Adipocyte (in vitro differentiated cells): ENCODE results near the gene IHH.

Experiments used
- DNase-seq: peaks from one replicate; pipeline ENCODE4 v3.0.0-alpha.2; 2015; ENCODE audit warnings: low read depth
- H3K27me3 ChIP-seq: replicated peaks from 2 replicates; pipeline ENCODE4 v1.7.0; 2013; ENCODE audit warnings: mild to moderate bottlenecking, low read length, moderate library complexity; ENCODE audit not compliant: control insufficient read depth, insufficient read depth
- H3K36me3 ChIP-seq: 2 replicates; pipeline ENCODE4 v1.7.0; 2013; ENCODE audit warnings: low read length, mild to moderate bottlenecking, moderate library complexity; ENCODE audit not compliant: control insufficient read depth, insufficient read depth, severe bottlenecking
- H3K4me1 ChIP-seq: 2 replicates; pipeline ENCODE4 v1.7.0; 2013; ENCODE audit warnings: mild to moderate bottlenecking, low read length, moderate library complexity; ENCODE audit not compliant: control insufficient read depth, insufficient read depth
- H3K4me3 ChIP-seq: 2 replicates; pipeline ENCODE4 v1.7.0; 2013; ENCODE audit warnings: mild to moderate bottlenecking, low read length, moderate library complexity
- H3K9ac ChIP-seq: 2 replicates; pipeline ENCODE4 v1.7.0; 2013; ENCODE audit warnings: mild to moderate bottlenecking, low read length, moderate library complexity
- H3K9me3 ChIP-seq: 2 replicates; pipeline ENCODE4 v1.7.0; 2013; ENCODE audit warnings: mild to moderate bottlenecking, low read length, moderate library complexity; ENCODE audit not compliant: control insufficient read depth

Gene IHH

DNA sequence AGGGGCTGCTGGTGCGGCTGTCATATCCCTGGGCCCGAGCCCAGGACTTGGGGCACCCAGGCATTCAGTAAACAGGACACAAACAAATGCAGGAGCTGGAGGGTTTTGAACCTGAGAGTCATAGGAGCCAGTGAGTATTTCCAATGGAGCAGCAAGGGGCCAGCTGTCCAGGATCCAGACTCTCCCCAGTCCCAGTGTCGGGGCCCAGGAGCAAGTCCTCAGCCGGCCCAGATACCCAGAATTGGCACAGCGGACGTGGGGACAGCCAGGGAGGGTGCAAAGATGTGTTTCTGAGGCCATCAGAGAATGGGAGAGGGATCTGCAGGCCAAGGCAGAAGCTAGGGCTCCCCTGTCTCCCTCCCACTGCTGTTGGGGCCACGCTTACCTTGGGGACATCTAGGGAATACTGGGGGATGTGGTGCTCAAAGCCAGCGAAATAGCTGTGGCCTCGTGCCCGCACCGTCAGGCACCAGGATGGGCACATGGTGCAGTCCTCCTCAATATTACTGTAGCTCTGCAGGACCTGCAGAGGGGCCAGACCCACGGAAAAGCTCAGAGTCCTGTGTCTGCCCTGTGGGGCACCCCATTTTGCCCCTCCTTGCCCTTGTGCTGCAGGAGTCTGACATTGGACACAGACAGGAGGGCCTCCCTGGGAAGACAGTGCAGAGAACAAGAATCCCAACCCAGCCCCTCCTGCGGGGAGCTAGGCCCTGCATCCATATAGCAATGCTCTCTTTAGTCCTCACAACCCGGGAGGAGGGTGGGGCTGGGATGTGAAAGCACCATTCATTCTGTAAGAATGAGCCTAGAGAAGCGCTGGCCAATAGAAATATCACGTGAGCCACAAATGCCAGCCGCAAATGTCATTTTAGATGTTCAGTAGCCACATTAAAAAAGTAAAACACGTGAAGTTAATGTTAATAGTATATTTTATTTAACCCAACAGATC lies 34.8 kb downstream of the IHH start:
- peaks cover under 1% of the 10 kb centered on the region for H3K4me1 ChIP-seq
- no peak overlapping the region for H3K9ac ChIP-seq
- peaks cover 67% of the 10 kb centered on the region for H3K27me3 ChIP-seq
- H3K4me3 ChIP-seq: no peak overlapping the region
- no peaks in the 10 kb centered on the region for H3K9me3 ChIP-seq
- no peaks in the 10 kb centered on the region for H3K36me3 ChIP-seq
- DNase-seq: peak; percentile 37

DNA sequence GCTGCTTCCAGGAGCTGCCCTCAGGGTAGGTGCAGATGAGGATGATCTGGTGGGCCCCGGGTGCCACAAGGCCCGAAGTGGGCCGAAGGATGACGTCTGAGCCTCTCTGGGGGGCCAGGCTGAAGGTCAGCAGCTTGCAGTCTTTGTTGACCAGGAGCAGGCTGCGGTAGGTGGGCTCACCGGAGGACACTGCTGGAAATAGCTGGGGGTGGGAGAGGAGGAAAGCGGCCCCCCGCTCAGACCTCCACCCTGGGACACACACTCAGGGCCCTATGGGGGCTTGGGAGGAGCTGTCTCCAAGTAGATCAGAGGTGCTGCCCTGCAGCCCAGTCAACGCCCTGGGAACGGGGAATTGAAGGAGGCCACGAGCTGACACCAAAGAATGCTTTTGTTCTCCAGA lies 36.7 kb downstream of the IHH start:
- no peaks in the 10 kb centered on the region for H3K36me3 ChIP-seq
- no peak for DNase-seq
- H3K9me3 ChIP-seq: no peaks in the 10 kb centered on the region
- H3K4me1 ChIP-seq: peaks cover 9% of the 10 kb centered on the region
- no peak overlapping the region for H3K9ac ChIP-seq
- no peak overlapping the region for H3K4me3 ChIP-seq
- H3K27me3 ChIP-seq: peaks cover 65% of the 10 kb centered on the region

DNA sequence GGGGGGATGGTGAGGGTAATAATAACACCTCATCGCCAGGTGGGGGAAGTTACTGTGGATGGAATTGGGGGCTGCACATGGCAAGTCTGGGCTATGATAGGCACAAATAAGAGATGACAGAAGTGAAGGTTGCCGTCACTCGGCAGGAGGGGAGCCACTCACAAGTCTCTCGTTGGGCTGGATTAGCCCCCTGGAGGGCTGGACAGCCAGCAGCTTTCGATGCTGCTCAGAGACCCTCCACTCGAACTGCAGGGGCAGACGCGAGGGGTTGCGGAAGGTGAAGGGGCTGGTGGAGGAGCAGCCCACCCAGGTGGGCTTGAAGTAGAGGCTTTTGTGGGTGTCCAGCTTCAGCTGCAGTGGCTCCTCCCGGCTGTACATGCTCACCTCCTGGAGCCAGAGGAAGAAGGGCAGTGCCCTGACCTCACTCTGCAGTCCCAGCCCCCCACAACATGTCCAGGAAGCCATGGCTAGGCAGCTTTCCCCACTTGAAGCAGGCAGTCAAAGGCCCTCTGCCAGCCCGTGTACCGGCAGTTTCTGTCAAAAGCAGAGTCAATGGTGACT lies 37.6 kb downstream of the IHH start:
- Histone ChIP-seq H3K9ac (no peak overlapping the region), H3K4me1 (peaks cover 9% of the 10 kb centered on the region), H3K27me3 (peaks cover 68% of the 10 kb centered on the region), H3K36me3 (no peaks in the 10 kb centered on the region), H3K4me3 (no peak overlapping the region), H3K9me3 (no peaks in the 10 kb centered on the region)
- no peak for DNase-seq

DNA sequence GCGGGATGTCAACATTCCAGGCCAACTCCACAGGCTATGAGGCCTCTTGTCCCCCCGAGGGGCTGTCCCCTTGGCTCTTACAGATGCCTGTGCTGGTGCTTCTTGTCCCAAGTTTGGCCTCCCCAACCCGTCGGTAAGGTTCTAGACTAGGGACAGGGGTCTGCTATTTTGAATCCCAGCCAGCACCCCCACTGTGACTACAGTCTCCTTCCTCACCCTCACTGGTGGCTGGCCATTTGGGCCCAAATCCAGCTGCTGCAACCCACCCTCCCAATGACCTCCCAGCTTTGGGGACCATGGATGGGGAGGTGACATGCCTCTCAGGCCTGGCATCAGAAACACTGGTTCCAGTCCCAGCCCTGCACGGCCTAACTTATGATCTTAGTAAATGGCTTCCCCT lies 38.1 kb downstream of the IHH start:
- H3K4me3 ChIP-seq: no peak overlapping the region
- no peak overlapping the region for H3K9ac ChIP-seq
- H3K9me3 ChIP-seq: no peaks in the 10 kb centered on the region
- no peaks in the 10 kb centered on the region for H3K36me3 ChIP-seq
- peaks cover 68% of the 10 kb centered on the region for H3K27me3 ChIP-seq
- H3K4me1 ChIP-seq: peaks cover 9% of the 10 kb centered on the region
- DNase-seq: no peak

DNA sequence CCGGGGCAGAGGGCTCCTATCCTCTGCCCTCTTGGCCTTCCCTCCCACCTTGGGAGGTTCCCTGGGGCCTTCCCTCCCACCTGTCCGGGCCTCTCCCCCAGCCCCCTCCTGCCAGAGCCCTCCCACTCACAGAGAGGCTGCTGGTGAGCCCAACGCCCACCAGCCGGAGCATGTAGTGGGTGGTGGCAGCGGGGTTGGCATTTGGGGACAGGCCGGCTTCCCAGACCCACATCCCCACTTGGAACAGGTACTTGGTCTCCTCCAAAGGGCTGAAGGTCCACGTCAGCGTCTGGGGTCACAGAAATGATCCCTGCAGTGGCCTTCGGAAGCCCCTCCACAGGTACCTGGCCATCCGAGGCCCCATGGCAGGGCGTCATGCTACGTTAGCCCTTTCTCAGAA lies 38.7 kb downstream of the IHH start:
- no peak overlapping the region for H3K4me3 ChIP-seq
- DNase-seq: no peak
- no peak overlapping the region for H3K9ac ChIP-seq
- H3K27me3 ChIP-seq: peaks cover 71% of the 10 kb centered on the region
- H3K36me3 ChIP-seq: no peaks in the 10 kb centered on the region
- no peaks in the 10 kb centered on the region for H3K9me3 ChIP-seq
- peaks cover 9% of the 10 kb centered on the region for H3K4me1 ChIP-seq

DNA sequence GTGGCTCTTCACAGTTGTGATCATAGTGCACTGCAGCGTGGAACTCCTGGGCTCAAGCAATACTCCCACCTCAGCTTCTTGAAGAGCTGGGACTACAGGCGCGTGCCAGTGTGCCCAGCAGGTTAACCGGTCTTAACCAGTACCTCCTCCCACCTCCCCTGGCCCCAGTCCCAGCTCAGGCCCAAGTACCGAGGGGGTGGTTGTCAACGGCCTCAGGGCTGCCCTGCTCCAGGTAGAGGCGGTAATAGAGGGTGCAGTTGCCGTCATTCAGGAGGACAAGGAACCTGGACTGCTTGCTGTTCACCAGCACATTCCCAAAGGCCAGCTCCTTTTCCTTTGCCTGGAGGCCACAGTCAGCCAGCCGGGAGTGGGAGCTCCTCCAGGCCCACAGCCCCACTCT lies 39.1 kb downstream of the IHH start:
- no peak overlapping the region for H3K9ac ChIP-seq
- no peak for DNase-seq
- H3K4me1 ChIP-seq: peaks cover 9% of the 10 kb centered on the region
- H3K4me3 ChIP-seq: no peak overlapping the region
- H3K9me3 ChIP-seq: no peaks in the 10 kb centered on the region
- H3K27me3 ChIP-seq: peaks cover 72% of the 10 kb centered on the region
- no peaks in the 10 kb centered on the region for H3K36me3 ChIP-seq

DNA sequence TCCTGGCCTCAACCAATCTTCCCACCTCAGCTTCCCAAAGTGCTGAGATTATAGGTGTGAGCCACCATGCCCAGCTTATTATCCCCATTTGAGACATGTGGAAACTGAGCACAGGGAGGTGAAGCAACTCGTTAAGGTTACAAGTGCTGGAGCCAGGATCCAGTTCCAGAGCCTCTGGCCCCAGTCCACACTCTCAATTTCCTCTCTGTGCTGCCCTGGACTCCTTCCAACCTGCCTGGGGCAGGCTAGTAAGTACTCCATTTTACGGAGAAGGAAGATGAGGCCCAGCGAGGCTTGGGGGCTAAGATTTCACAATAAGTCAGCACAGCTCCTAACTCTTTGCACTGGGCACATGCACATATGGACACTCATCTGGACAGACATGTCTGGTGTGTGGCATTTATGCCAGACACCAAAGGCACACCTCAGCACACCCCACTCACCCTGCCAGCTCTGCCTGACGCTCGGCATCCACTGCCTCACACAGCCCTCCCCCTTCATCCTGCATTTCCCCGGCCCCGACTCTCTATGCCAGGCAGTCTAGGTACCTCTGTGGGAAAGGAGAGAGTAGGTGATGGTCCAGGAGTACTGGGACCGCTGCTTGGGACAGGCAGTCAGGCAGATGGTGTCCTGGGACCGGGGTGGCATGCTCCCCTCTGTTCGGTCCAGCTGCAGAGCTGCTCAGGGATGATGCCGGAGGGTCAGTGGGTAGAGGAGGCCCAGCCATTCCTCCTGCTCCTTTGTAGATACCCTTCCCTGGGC lies 39.9 kb downstream of the IHH start:
- peak; percentile 58 for DNase-seq
- no peak overlapping the region for H3K9ac ChIP-seq
- no peaks in the 10 kb centered on the region for H3K9me3 ChIP-seq
- H3K4me1 ChIP-seq: peaks cover 9% of the 10 kb centered on the region
- no peaks in the 10 kb centered on the region for H3K36me3 ChIP-seq
- no peak overlapping the region for H3K4me3 ChIP-seq
- H3K27me3 ChIP-seq: peaks cover 75% of the 10 kb centered on the region

DNA sequence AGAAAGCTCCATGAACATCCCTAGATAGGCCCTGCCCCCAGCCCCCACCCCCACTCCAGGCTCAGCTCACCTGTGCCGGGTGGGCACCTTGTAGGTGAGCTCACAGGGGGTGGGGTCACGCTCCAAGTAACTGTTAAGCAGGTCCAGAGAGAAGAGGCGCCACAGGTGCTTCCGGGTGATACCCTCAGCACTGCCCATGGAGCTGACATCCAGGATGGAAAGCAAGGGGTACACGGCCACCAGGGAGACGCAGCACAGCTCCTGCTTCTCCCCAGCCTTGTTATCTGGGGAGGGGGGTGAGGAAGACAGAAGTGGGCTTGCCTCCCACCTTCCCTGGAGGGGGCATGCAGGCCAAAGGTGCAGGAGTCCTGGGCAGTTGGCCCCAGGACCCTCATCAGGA lies 41.3 kb downstream of the IHH start:
- H3K36me3 ChIP-seq: no peaks in the 10 kb centered on the region
- no peak for DNase-seq
- peaks cover 73% of the 10 kb centered on the region for H3K27me3 ChIP-seq
- no peaks in the 10 kb centered on the region for H3K9me3 ChIP-seq
- H3K9ac ChIP-seq: no peak overlapping the region
- peaks cover 9% of the 10 kb centered on the region for H3K4me1 ChIP-seq
- no peak overlapping the region for H3K4me3 ChIP-seq

DNA sequence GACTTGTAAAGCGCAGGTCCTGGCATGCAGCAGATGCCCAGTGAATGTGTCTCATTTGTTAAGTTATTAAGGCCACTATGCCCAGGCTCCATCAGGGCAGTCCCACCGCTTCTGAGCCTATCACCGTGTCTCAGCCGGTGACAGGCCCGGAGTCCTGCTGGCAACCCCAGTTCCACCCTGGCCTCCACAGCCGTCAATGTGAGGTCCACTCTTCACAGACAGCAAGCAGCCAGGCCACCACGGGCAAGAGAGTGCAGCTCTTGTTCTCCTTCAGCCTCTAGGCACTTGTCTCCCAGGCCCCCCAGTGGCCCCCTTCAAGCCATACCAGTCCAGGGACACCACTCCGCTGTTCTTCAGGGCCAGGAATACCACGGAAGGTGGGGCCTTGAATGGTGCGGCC lies 42.0 kb downstream of the IHH start:
- no peak for DNase-seq
- H3K27me3 ChIP-seq: peaks cover 69% of the 10 kb centered on the region

DNA sequence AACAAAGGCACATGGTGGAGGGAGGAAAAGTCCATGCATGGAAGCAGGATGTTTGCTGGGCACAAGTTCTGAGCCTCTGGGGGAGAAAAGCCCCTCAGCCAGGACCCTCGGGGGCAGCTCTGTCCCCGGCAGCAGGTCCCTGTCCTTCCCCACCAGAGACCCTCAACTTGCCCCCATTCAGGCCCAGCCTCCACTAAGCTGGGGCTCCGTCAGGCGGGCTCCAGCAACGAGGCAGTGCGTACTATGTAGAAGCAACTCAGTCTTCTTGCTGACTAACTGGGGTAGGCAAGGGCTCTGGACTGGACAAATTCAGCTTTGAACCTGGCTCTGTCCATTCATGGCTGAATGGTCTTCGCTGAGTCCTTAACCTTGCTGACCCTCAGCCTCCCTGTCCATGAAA lies 42.4 kb downstream of the IHH start:
- Histone ChIP-seq H3K4me1 (peaks cover 9% of the 10 kb centered on the region), H3K27me3 (peaks cover 68% of the 10 kb centered on the region), H3K9me3 (no peaks in the 10 kb centered on the region), H3K9ac (no peak overlapping the region), H3K36me3 (no peaks in the 10 kb centered on the region), H3K4me3 (no peak overlapping the region)
- DNase-seq: no peak

More for the DNA sequence above, 42.0 kb downstream of the IHH start:
- no peak overlapping the region for H3K9ac ChIP-seq
- no peak overlapping the region for H3K4me3 ChIP-seq
- H3K9me3 ChIP-seq: no peaks in the 10 kb centered on the region
- no peaks in the 10 kb centered on the region for H3K36me3 ChIP-seq
- H3K4me1 ChIP-seq: peaks cover 9% of the 10 kb centered on the region

DNA sequence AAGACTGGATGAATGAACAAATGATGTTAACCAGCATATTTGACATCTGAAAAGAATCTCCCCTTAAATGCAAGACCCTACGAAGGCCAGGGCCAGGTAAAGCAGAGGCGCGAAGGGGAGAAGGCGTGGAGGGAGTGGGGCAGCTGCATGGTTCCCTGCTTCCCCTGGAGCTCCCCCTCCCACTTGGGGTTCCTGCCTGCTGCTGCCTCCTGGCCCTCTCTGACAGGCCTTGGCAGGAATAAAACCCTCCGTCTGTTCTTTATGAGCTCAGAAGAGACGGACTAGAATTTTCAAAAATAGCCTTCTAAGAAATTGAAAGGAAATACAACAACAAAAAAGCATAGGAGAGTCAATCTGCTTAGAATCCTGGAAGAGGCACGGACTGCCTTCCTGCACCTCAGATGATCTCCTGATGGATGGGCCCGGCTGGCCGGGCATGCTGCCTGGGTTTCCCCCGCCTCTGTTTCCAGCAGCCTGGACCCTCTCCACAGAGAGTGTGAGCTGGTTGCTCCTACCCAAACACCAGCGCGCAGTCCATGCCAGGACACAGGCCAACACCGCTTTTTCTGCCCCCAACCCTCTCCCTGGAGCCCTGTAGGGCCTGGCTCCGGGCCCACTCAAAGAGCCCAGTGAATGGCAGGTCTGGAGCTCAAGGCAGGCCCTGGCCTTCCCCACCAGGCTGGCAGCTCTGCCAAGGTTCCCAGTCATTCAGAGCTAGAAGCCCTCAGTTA lies 43.4 kb downstream of the IHH start:
- Histone ChIP-seq H3K9me3 (no peaks in the 10 kb centered on the region), H3K9ac (no peak overlapping the region), H3K4me1 (peaks cover 9% of the 10 kb centered on the region), H3K27me3 (peaks cover 66% of the 10 kb centered on the region), H3K4me3 (no peak overlapping the region), H3K36me3 (no peaks in the 10 kb centered on the region)
- no peak for DNase-seq
